ENCODE data around the gene TNKS2.
"Not testable (repeated sequence)": the region's sequence is repeated elsewhere in the genome, so short reads cannot be mapped to it uniquely, and the experiment has no call there.

Gene TNKS2

GRCh38 chr10:91797874-91798648 is at the start of gene TNKS2:
Gene TNKS2, plus strand, starts transcription at chr10:91798426. Its CDS starts 265 bp downstream, at chr10:91798691.
- in situ Hi-C loops (cut with MboI; ENCODE audit: low sequenced_read_pairs), result no loop called here

GRCh38 chr10:91749592-91749991 is 48.6 kb upstream of the TNKS2 start:
- in situ Hi-C loops (cut with MboI; ENCODE audit: low sequenced_read_pairs), result not testable (repeated sequence)

GRCh38 chr10:91756286-91756685 is 41.9 kb upstream of the TNKS2 start:
- in situ Hi-C loops (cut with MboI; ENCODE audit: low sequenced_read_pairs), result no loop called here

GRCh38 chr10:91758303-91759146 is 39.7 kb upstream of the TNKS2 start:
- in situ Hi-C loops (cut with MboI; ENCODE audit: low sequenced_read_pairs), result no loop called here

- in situ Hi-C loops (cut with MboI; ENCODE audit: low sequenced_read_pairs), result no loop called here
These were observed 38.6 kb upstream of the TNKS2 start for GRCh38 chr10:91759581-91759986.

GRCh38 chr10:91761721-91762120 is 36.5 kb upstream of the TNKS2 start:
- in situ Hi-C loops (cut with MboI; ENCODE audit: low sequenced_read_pairs), result no loop called here

- in situ Hi-C loops (cut with MboI; ENCODE audit: low sequenced_read_pairs), result no loop called here
These were observed 35.3 kb upstream of the TNKS2 start for GRCh38 chr10:91762878-91763277.

GRCh38 chr10:91766676-91767075 is 31.6 kb upstream of the TNKS2 start:
- in situ Hi-C loops (cut with MboI; ENCODE audit: low sequenced_read_pairs), result no loop called here

- in situ Hi-C loops (cut with MboI; ENCODE audit: low sequenced_read_pairs), result no loop called here
These were observed 30.1 kb upstream of the TNKS2 start for GRCh38 chr10:91768123-91768522.

- in situ Hi-C loops (cut with MboI; ENCODE audit: low sequenced_read_pairs), result no loop called here
These were observed 26.3 kb upstream of the TNKS2 start for GRCh38 chr10:91771907-91772306.

- in situ Hi-C loops (cut with MboI; ENCODE audit: low sequenced_read_pairs), result no loop called here
These were observed 25.8 kb upstream of the TNKS2 start for GRCh38 chr10:91772461-91772860.

GRCh38 chr10:91772869-91773268 is 25.4 kb upstream of the TNKS2 start:
- in situ Hi-C loops (cut with MboI; ENCODE audit: low sequenced_read_pairs), result no loop called here

- in situ Hi-C loops (cut with MboI; ENCODE audit: low sequenced_read_pairs), result no loop called here
These were observed 23.7 kb upstream of the TNKS2 start for GRCh38 chr10:91774571-91774970.

GRCh38 chr10:91775731-91776130 is 22.5 kb upstream of the TNKS2 start:
- in situ Hi-C loops (cut with MboI; ENCODE audit: low sequenced_read_pairs), result no loop called here

GRCh38 chr10:91776266-91776665 is 22.0 kb upstream of the TNKS2 start:
- in situ Hi-C loops (cut with MboI; ENCODE audit: low sequenced_read_pairs), result no loop called here

- in situ Hi-C loops (cut with MboI; ENCODE audit: low sequenced_read_pairs), result no loop called here
These were observed 19.7 kb upstream of the TNKS2 start for GRCh38 chr10:91778485-91778884.

GRCh38 chr10:91779011-91779605 is 19.1 kb upstream of the TNKS2 start:
- in situ Hi-C loops (cut with MboI; ENCODE audit: low sequenced_read_pairs), result no loop called here

- in situ Hi-C loops (cut with MboI; ENCODE audit: low sequenced_read_pairs), result no loop called here
These were observed 15.7 kb upstream of the TNKS2 start for GRCh38 chr10:91782539-91782938.

- in situ Hi-C loops (cut with MboI; ENCODE audit: low sequenced_read_pairs), result no loop called here
These were observed 12.4 kb upstream of the TNKS2 start for GRCh38 chr10:91785830-91786229.

- in situ Hi-C loops (cut with MboI; ENCODE audit: low sequenced_read_pairs), result no loop called here
These were observed 11.0 kb upstream of the TNKS2 start for GRCh38 chr10:91787258-91787657.

- in situ Hi-C loops (cut with MboI; ENCODE audit: low sequenced_read_pairs), result no loop called here
These were observed 10.4 kb upstream of the TNKS2 start for GRCh38 chr10:91787810-91788209.

GRCh38 chr10:91788527-91788926 is 9.7 kb upstream of the TNKS2 start:
- in situ Hi-C loops (cut with MboI; ENCODE audit: low sequenced_read_pairs), result no loop called here

All from HL-60/S4 treated with retinoic acid at 250 ng/mL for 4 days and 3 days (cell line).